ENCODE data around the gene POLA1. TPM values are rescaled to one million over a fixed set of nuclear protein-coding genes. Genes with fewer than 3 reads are reported as not detected.

The POLA1 gene
- total and polyA plus RNA-seq, 7 experiments from 2014 or later, result 4.1 to 26.6 (median 6.5) TPM

DNA sequence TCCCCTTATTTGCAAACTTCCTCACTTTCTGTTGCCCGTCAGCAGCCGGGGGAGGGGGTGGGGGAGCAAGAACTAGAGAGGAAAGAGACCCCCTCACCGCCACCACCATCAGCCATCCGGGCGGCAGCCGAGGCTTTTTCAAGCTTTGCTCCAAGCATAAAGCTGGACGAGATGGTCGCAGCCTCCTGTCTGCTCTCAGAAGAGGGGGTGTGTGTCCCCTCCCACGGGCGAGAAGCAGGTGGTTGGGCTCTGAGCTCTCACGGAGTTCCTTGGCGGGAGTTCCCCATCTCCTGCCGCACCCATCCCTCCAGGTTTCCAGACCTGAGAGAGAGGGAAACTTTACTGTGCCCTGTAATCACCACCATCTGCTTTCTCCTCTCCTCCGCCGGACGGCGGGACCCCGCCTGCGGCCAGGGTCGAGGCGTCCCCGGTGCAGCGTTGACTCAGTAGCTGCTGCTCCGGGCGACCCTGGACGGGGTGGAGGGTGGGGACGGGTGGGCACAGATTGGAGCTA is 326.7 kb downstream of the POLA1 start:
- H3K4me3 Mint-ChIP-seq, result peak overlapping the region in 5 of 10 donors; percentile 17 to 35 (median 30)
- ATAC-seq, result no peak
- peaks cover 43 to 83% (median 63%) of the 10 kb centered on the region in 5 donors for H3K27me3 Mint-ChIP-seq
- ChIA-PET CTCF (interaction anchor here (0.8 kb wide), 1 partner anchor 1688 kb away, joined by 3 read pairs; no protein-coding TSS in a partner anchor), POLR2A (no interaction called here)
- peaks cover 0 to 24% (median 3%) of the 10 kb centered on the region in 11 donors for H3K9me3 Mint-ChIP-seq
- no peak overlapping the region for H3K4me3 ChIP-seq (ENCODE audit: low read length)
- H3K27ac Mint-ChIP-seq, result no peak overlapping the region
- no peaks in the 10 kb centered on the region for H3K36me3 ChIP-seq (ENCODE audit: control insufficient read depth in 2 of 3, insufficient read depth in 3 of 3, low read length in 3 of 3)
- H3K27ac ChIP-seq (ENCODE audit: low read depth, low read length), result no peak overlapping the region
- H3K27me3 ChIP-seq (ENCODE audit: control insufficient read depth in 2 of 2, insufficient read depth in 2 of 2, low read length in 2 of 2), result peaks cover 3 to 9% of the 10 kb centered on the region in 2 donors
- intact Hi-C loops (cut with micrococcal nuclease), result loop anchor here (2.0 to 5.0 kb wide), 4 partner anchors 14 to 183 kb away; no protein-coding TSS in a partner anchor
- H3K4me1 ChIP-seq (ENCODE audit: control insufficient read depth in 2 of 2, insufficient read depth in 2 of 2, low read length in 2 of 2), result peaks cover 4 to 7% of the 10 kb centered on the region in 2 donors
- no peaks in the 10 kb centered on the region for H3K9me3 ChIP-seq (ENCODE audit: control insufficient read depth in 2 of 3, low read length in 3 of 3)
- peaks cover 0 to 9% (median 0%) of the 10 kb centered on the region in 5 donors for H3K36me3 Mint-ChIP-seq
- DNase-seq, result no peak
- peaks cover 7 to 42% (median 28%) of the 10 kb centered on the region in 7 donors for H3K4me1 Mint-ChIP-seq

DNA sequence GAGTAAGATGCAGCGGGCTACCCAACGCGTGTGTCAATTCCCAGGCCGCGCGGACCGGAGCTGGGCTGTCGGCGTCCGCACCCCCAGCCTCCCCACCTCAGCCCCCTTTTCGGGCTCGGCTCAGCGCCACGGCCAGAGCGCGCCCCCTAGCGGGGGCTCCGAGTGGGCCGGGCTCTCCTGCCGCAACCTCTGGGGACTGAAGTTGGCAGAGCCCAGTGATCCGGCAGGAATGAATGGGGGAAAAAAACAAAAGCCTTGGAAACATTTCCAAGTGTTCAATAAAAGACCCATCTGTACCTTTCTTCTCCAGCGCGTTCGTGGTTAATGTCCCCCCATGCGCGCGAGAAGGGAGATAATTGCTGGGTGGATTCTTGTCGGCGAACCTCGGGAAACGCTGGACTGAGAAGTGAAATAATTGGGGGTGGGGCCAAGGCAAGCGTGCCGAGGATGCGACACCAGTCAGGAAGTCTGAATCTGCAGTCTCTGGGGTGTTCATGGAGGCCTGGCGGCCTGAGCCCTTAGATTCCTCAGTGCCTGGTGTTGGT is 327.3 kb downstream of the POLA1 start:
- intact Hi-C loops (cut with micrococcal nuclease), result loop anchor here (1.0 to 5.0 kb wide), 5 partner anchors 14 to 269 kb away; no protein-coding TSS in a partner anchor

DNA sequence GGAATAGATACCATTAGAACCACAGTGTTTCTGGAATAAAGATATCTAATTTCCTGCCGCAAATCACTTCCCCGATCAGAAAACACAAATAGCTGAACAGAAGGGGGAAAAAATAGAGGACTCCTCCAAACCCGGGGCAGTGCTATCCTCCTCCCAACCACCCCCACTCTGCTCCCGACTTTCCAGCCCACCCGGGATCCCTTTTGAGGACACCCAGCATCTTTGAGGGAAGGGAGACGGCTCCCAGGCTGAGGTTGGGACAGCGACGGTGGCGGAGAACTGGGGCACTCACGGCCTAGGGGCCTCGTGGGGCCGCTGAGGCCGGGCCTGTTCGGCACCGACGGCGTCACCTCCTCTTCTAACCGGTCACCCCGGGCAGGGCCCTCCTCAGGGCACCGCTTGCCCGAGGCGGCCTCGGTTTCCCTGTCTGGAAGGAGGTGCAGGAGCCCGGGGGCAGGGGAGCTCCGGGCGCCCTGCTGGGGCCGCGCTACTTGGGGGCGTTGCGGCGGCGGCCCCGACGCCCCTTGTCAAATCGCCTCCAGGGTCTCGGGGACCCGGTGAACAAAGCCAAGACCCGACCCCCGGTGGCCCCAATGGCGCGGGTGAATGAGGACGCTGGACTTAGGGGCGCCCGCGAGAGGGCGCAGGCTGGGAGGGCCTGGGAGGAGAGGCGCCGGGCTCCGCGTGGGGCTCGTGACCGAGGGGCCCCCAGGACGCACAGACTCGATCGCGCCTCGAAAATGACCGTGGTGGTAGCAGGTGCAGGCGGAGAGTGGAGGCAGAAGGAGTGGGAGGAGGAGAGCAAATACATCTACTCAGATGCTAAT is 329.0 kb downstream of the POLA1 start:
- no peaks in the 10 kb centered on the region for H3K36me3 ChIP-seq (ENCODE audit: control insufficient read depth in 2 of 3, insufficient read depth in 3 of 3, low read length in 3 of 3)
- DNase-seq (no peak), ATAC-seq (no peak)
- Mint-ChIP-seq H3K27ac (no peak overlapping the region), H3K4me1 (peaks cover 7 to 32% (median 19%) of the 10 kb centered on the region in 7 donors), H3K36me3 (peaks cover 0 to 9% (median 0%) of the 10 kb centered on the region in 5 donors), H3K27me3 (peaks cover 35 to 77% (median 53%) of the 10 kb centered on the region in 5 donors), H3K9me3 (peaks cover 0 to 12% (median 0%) of the 10 kb centered on the region in 11 donors), H3K4me3 (peak overlapping the region in 6 of 10 donors; percentile 7 to 79 (median 64))
- ChIA-PET CTCF (interaction anchor here (0.6 kb wide), 1 partner anchor 1555 kb away, joined by 3 read pairs; no protein-coding TSS in a partner anchor), POLR2A (no interaction called here)
- H3K27ac ChIP-seq (ENCODE audit: low read depth, low read length), result no peak overlapping the region
- intact Hi-C loops (cut with micrococcal nuclease), result loop anchor here (5.0 kb wide), 3 partner anchors 45 to 185 kb away; no protein-coding TSS in a partner anchor
- H3K4me3 ChIP-seq (ENCODE audit: low read length), result no peak overlapping the region
- H3K27me3 ChIP-seq (ENCODE audit: control insufficient read depth in 2 of 2, insufficient read depth in 2 of 2, low read length in 2 of 2), result peaks cover 0 to 5% of the 10 kb centered on the region in 2 donors
- H3K9me3 ChIP-seq (ENCODE audit: control insufficient read depth in 2 of 3, low read length in 3 of 3), result no peaks in the 10 kb centered on the region
- peaks cover 4 to 7% of the 10 kb centered on the region in 2 donors for H3K4me1 ChIP-seq (ENCODE audit: control insufficient read depth in 2 of 2, insufficient read depth in 2 of 2, low read length in 2 of 2)

More for the DNA sequence above, 327.3 kb downstream of the POLA1 start:
- Histone ChIP-seq H3K27ac (ENCODE audit: low read depth, low read length) (no peak overlapping the region), H3K36me3 (ENCODE audit: control insufficient read depth in 2 of 3, insufficient read depth in 3 of 3, low read length in 3 of 3) (no peaks in the 10 kb centered on the region), H3K4me3 (ENCODE audit: low read length) (no peak overlapping the region), H3K9me3 (ENCODE audit: control insufficient read depth in 2 of 3, low read length in 3 of 3) (no peaks in the 10 kb centered on the region), H3K27me3 (ENCODE audit: control insufficient read depth in 2 of 2, insufficient read depth in 2 of 2, low read length in 2 of 2) (peaks cover 3 to 9% of the 10 kb centered on the region in 2 donors), H3K4me1 (ENCODE audit: control insufficient read depth in 2 of 2, insufficient read depth in 2 of 2, low read length in 2 of 2) (peaks cover 4 to 7% of the 10 kb centered on the region in 2 donors)
- peaks cover 0 to 24% (median 3%) of the 10 kb centered on the region in 11 donors for H3K9me3 Mint-ChIP-seq
- peaks cover 42 to 82% (median 60%) of the 10 kb centered on the region in 5 donors for H3K27me3 Mint-ChIP-seq
- H3K4me3 Mint-ChIP-seq, result peak overlapping the region; percentile 8 to 79 (median 59)
- CTCF ChIA-PET, result interaction anchor here (0.8 kb wide), 1 partner anchor 1688 kb away, joined by 3 read pairs; no protein-coding TSS in a partner anchor
- ATAC-seq, result peak; percentile 51
- POLR2A ChIA-PET, result no interaction called here
- DNase-seq, result peak in 4 of 9 donors; percentile 6 to 51 (median 26)
- peaks cover 7 to 39% (median 26%) of the 10 kb centered on the region in 7 donors for H3K4me1 Mint-ChIP-seq
- peaks cover 0 to 9% (median 0%) of the 10 kb centered on the region in 5 donors for H3K36me3 Mint-ChIP-seq
- no peak overlapping the region for H3K27ac Mint-ChIP-seq

DNA sequence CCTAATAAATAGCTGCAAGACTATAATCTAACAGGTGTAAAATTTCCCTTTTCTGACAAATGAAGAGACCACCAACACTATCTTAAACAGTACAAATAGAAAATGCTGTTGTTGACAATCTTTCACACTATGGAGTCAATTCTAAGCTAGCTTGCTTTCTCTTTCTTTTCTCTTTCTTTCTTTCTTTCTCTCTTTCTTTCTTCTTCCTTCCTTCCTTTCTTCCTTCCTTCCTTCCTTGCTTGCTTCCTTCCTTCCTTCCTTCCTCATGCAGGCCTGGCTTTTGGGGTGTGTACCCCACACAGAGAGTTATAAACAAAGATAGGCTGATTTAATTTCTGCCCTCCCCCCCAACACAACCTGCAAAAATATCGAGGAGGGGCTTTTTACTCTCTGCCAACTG is 330.2 kb downstream of the POLA1 start:
- ATAC-seq (no peak), DNase-seq (no peak)
- Mint-ChIP-seq H3K36me3 (peaks cover 0 to 9% (median 0%) of the 10 kb centered on the region in 5 donors), H3K27me3 (peaks cover 31 to 72% (median 52%) of the 10 kb centered on the region in 5 donors), H3K4me3 (no peak overlapping the region), H3K27ac (no peak overlapping the region), H3K4me1 (peaks cover 7 to 29% (median 16%) of the 10 kb centered on the region in 7 donors), H3K9me3 (peaks cover 0 to 12% (median 0%) of the 10 kb centered on the region in 11 donors)
- intact Hi-C loops (cut with micrococcal nuclease), result loop anchor here (5.0 kb wide), 3 partner anchors 43 to 187 kb away; no protein-coding TSS in a partner anchor
- no peaks in the 10 kb centered on the region for H3K36me3 ChIP-seq (ENCODE audit: control insufficient read depth in 2 of 3, insufficient read depth in 3 of 3, low read length in 3 of 3)
- no peak overlapping the region for H3K27ac ChIP-seq (ENCODE audit: low read depth, low read length)
- CTCF ChIA-PET, result no interaction called here
- H3K27me3 ChIP-seq (ENCODE audit: control insufficient read depth in 2 of 2, insufficient read depth in 2 of 2, low read length in 2 of 2), result peaks cover 0 to 5% of the 10 kb centered on the region in 2 donors
- H3K9me3 ChIP-seq (ENCODE audit: control insufficient read depth in 2 of 3, low read length in 3 of 3), result no peaks in the 10 kb centered on the region
- H3K4me3 ChIP-seq (ENCODE audit: low read length), result no peak overlapping the region
- peaks cover 4 to 7% of the 10 kb centered on the region in 2 donors for H3K4me1 ChIP-seq (ENCODE audit: control insufficient read depth in 2 of 2, insufficient read depth in 2 of 2, low read length in 2 of 2)
- POLR2A ChIA-PET, result no interaction called here

DNA sequence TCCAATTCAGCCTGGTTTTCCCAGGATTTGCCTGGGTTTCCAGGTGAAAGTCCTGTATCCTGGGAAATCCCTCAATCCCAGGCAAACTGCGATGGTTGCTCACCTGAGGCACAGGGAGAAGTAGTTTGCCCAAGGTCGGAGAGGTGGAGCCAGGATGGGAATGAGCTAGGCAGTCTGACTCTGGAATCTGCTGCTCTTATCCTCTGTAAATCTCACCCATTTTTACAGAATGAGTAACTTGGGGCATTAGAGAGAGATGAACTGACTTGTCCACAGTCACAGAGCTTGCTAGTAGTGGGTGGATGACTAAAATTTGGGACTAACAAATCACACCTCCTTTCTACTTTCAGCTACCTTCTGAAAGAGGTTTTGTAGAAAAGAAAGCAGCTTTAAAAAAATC is 331.9 kb downstream of the POLA1 start:
- ATAC-seq (no peak), DNase-seq (no peak)
- Mint-ChIP-seq H3K9me3 (peaks cover 0 to 8% (median 0%) of the 10 kb centered on the region in 11 donors), H3K4me3 (no peak overlapping the region), H3K36me3 (peaks cover 0 to 9% (median 0%) of the 10 kb centered on the region in 5 donors), H3K4me1 (peaks cover 4 to 23% (median 11%) of the 10 kb centered on the region in 7 donors), H3K27me3 (peaks cover 29 to 57% (median 41%) of the 10 kb centered on the region in 5 donors), H3K27ac (no peak overlapping the region)
- POLR2A ChIA-PET, result no interaction called here
- intact Hi-C loops (cut with micrococcal nuclease), result no loop called here
- H3K36me3 ChIP-seq (ENCODE audit: control insufficient read depth in 2 of 3, insufficient read depth in 3 of 3, low read length in 3 of 3), result no peaks in the 10 kb centered on the region
- no peaks in the 10 kb centered on the region for H3K9me3 ChIP-seq (ENCODE audit: control insufficient read depth in 2 of 3, low read length in 3 of 3)
- H3K27ac ChIP-seq (ENCODE audit: low read depth, low read length), result no peak overlapping the region
- CTCF ChIA-PET, result no interaction called here
- H3K4me3 ChIP-seq (ENCODE audit: low read length), result no peak overlapping the region
- H3K27me3 ChIP-seq (ENCODE audit: control insufficient read depth in 2 of 2, insufficient read depth in 2 of 2, low read length in 2 of 2), result peaks cover 0 to 5% of the 10 kb centered on the region in 2 donors
- peaks cover 0 to 7% of the 10 kb centered on the region in 2 donors for H3K4me1 ChIP-seq (ENCODE audit: control insufficient read depth in 2 of 2, insufficient read depth in 2 of 2, low read length in 2 of 2)

DNA sequence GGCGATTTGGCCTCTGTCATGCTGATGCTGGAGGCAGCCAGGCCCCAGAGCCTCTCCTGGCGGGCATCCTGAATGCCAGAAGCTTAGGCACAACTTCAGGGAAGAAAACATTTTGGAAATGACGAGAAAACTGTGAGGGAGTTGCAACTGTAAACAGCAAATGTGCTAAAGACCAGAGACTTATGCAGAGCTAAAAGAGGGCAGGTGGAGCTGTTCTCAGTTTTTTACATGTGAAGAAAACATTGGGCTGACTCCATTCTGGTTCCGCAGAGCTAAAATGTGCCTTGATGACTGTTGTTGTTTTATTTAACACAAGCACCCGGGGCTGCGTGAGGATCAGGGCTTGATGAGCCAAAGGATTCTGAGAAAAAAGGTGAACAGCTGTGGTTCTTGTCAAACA is 332.9 kb downstream of the POLA1 start:
- H3K4me1 Mint-ChIP-seq, result peaks cover 2 to 16% (median 9%) of the 10 kb centered on the region in 7 donors

More for the DNA sequence above, 332.9 kb downstream of the POLA1 start:
- no peaks in the 10 kb centered on the region for H3K4me1 ChIP-seq (ENCODE audit: control insufficient read depth in 2 of 2, insufficient read depth in 2 of 2, low read length in 2 of 2)
- H3K9me3 ChIP-seq (ENCODE audit: control insufficient read depth in 2 of 3, low read length in 3 of 3), result no peaks in the 10 kb centered on the region
- intact Hi-C loops (cut with micrococcal nuclease), result no loop called here
- Mint-ChIP-seq H3K27ac (no peak overlapping the region), H3K36me3 (peaks cover 0 to 7% (median 0%) of the 10 kb centered on the region in 5 donors), H3K27me3 (peaks cover 26 to 49% (median 36%) of the 10 kb centered on the region in 5 donors), H3K9me3 (peaks cover 0 to 8% (median 0%) of the 10 kb centered on the region in 11 donors), H3K4me3 (no peak overlapping the region)
- POLR2A ChIA-PET, result no interaction called here
- no peaks in the 10 kb centered on the region for H3K36me3 ChIP-seq (ENCODE audit: control insufficient read depth in 2 of 3, insufficient read depth in 3 of 3, low read length in 3 of 3)
- no peak overlapping the region for H3K4me3 ChIP-seq (ENCODE audit: low read length)
- H3K27me3 ChIP-seq (ENCODE audit: control insufficient read depth in 2 of 2, insufficient read depth in 2 of 2, low read length in 2 of 2), result no peaks in the 10 kb centered on the region
- no peak for DNase-seq
- no peak for ATAC-seq
- CTCF ChIA-PET, result no interaction called here
- no peak overlapping the region for H3K27ac ChIP-seq (ENCODE audit: low read depth, low read length)

Data from naive thymus-derived CD4-positive, alpha-beta T cell (primary cell).